GM03348 (cell line): Measurements from ENCODE around the gene SNRNP35.
A peak's percentile ranks its signal among the peaks of the same experiment; 100 is the strongest.
"Not testable (repeated sequence)": the region's sequence is repeated elsewhere in the genome, so short reads cannot be mapped to it uniquely, and the experiment has no call there.

ENCODE experiments used
- DNase-seq: peaks from one replicate; pipeline ENCODE4 v3.0.0; 2012; ENCODE audit warnings: low spot score

Gene SNRNP35, protein sequence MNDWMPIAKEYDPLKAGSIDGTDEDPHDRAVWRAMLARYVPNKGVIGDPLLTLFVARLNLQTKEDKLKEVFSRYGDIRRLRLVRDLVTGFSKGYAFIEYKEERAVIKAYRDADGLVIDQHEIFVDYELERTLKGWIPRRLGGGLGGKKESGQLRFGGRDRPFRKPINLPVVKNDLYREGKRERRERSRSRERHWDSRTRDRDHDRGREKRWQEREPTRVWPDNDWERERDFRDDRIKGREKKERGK

DNA sequence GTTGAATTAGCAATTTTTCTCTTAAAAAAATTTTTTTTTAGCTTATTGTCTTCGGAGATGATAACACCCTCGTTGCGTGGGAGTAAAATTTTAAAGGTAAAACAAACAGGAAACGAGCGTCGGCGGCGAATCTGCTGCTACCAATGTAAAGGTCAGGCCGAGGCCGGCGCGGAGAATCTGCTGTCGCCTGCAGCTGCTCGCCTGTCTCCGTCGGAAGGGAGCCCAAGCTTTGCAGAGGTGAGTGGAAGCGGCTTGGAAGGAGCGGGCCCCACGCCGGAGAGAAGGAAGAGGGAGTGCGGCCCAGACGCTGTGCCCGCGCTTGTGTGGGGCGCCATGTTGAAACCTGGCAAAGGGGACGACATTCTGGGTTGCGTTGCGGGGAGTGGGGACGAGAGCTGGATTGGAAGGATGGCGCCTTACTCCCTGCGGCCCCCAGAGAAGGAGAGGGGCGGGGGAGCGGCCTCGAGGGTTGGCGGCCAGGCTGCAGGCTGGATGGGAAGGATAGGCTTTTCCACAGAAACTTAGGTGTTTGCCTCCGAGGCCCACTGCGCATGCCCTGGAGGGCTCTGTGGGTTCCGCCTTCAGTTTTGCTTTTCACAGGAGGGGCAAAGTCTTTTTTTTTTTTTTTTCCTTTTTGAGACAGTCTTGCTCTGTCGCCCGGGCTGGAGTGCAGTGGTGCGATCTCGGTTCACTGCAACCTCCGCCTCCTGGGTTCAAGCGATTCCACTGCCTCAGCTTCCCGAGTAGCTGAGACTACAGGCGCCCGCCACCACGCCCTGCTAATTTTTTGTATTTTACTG lies at the start of gene SNRNP35:
Gene SNRNP35 (plus strand): TSS at position 160 of the 800 bp plus-strand sequence. CDS start 7,402 bp downstream, outside the sequence.
- DNase-seq: peak; percentile 79

GRCh38 chr12:123408619-123409018 lies 49.3 kb upstream of the SNRNP35 start:
- not testable (repeated sequence) for DNase-seq

DNA sequence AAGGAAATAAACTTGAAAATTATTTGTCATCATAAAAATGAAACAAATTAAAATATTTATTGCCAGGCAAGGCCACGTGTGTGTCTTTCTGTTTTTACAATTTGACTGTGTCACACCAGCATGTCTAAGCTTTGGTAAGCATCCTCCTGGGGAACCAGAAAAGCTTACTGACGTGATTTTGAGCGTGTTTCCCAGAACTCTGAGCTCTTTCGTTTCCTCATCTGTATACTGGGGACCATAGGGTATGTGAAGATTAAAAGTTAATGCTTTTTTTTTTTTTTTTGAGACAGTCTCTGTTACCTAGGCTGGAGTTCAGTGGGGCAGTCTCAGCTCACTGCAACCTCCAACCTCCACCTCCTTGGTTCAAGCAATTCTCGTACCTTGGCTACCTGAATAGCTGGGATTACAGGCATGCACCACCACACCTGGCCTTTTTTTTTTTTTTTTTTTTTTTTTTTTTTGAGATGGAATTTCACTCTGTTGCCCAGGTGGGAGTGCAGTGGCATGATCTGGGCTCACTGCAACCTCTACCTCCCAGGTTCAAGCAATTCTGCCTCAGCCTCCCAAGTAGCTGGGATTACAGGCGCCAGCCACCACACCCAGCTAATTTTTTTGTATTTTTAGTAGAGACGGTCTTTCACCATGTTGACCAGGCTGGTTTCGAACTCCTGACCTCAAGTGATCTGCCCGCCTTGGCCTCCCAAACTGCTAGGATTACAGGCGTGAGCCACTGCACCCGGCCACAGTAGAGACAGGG lies 48.5 kb upstream of the SNRNP35 start:
- DNase-seq: not testable (repeated sequence)

DNA sequence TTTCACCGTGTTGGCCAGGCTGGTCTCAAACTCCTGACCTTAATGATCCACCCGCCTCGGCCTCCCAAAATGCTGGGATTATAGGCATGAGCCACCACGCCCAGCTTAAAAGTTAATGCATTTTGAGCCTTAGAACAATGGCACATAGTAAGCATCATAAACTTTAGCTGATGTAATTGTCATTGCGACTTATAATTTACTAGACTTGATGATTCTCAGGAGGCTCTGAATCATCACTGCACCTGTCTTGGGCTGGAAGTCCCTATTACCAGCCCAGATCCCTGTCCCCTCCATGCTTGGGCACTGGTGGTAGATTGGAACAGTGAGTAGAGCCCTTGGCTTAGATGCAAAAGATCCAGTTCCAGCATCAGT lies 47.9 kb upstream of the SNRNP35 start:
- DNase-seq: no peak

DNA sequence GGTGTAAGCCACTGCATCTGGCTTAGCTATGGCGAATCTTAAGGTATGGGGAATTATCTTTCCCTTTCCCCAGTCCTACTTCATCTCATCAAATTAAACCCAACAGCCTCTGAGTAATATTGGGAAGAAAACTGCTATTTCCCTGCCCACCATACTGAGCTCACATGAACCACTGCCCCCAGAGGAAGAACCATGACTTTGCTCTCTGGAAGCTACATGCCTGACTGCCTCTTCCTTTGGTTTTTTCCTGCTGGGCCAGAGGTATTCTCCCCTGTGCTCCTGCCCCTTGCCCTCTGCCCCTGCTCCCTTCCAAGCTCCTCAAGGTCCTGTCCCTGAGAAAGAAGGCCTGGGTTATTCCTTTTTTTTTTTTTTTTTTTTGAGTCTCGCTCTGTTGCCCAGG lies 36.6 kb upstream of the SNRNP35 start:
- DNase-seq: no peak

- DNase-seq: no peak
Observed at GRCh38 chr12:123427036-123427769, 30.7 kb upstream of the SNRNP35 start.

GRCh38 chr12:123428591-123428990 lies 29.3 kb upstream of the SNRNP35 start:
- no peak for DNase-seq

- not testable (repeated sequence) for DNase-seq
Observed at GRCh38 chr12:123429101-123429500, 28.8 kb upstream of the SNRNP35 start.

- not testable (repeated sequence) for DNase-seq
Observed at GRCh38 chr12:123431951-123432817, 25.8 kb upstream of the SNRNP35 start.

DNA sequence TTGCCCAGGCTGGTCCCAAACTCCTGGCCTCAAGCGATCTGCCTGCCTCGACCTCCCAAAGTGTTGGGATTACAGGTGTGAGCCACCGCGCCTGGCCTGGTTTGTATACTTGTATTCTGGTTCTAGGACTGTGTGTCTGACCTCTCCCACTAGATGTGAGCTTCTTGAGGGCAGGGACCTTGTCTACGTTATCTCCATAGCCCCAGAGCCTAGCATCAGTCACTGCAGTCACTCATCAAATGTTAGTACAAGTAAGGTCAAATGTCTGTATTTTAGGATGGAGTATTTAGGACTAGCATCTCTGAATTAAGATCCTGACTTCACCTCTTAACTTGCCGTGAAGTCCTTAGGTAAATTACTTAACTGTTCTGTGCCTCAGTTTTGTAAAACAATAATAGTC lies 24.3 kb upstream of the SNRNP35 start:
- no peak for DNase-seq

DNA sequence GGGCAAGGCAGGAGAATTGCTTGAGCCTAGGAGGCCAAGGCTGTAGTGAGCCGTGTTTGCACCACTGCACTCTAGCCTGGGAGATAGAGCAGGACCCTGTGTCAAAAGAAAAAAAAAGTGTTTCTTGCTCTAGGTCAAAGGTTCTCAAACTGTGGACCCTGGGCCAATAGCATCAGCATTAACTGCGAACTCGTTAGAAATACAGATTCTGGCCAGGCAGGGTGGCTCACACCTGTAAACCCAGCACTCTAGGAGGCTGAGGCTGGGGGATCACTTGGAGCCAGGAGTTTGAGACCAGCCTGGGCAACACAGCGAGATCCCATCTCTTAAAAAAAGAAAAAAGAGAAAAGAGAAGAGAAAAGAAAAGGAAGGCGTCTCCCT lies 22.3 kb upstream of the SNRNP35 start:
- no peak for DNase-seq

DNA sequence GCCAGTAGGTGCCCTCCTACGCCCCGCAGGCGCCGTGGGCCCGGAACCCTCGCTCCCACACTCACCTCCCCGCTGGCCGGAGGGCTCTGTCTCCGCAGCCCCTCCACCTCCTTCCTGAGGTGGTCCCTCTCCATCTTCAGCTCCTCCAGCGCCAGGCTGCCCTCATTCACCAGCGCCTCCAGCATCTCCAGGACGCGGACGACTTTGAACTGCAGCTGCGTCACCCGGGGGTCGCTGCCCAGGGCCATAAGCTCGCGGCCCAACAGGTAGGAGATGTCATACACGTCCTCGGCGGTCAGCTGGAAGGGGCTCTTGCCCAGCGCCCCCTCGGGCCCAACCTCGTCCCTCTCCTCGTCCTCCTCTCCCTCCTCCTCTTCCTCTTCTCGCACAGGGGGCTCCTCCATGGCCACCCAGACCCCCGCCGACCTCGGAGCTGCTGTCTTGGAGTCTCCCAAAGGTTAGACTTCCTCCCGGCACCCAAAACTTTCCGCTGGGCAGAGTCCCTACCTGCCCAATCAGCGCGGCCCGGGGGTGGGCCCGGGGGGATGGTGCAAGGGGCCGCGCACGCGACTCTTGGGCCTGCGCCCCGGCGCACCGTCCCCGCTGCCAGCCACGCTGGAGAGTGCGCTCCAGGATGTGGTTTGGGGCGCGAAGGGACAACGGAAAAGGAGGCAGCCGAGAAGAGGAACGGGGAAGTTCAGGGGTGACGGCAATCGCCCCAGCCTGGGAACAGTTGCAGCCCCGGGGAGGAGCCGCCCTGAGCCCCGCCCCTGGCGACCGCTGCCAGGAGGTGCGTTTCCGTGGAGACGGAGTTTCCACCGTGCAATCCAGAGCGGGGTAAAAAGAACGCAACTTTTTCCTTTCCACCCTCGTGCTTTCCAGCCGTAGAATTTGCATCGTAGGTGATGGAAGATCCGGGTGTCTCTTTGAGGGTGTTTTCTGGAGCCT lies 21.6 kb upstream of the SNRNP35 start, which contains the start of gene RILPL2:
Gene RILPL2 (minus strand): TSS at position 668 of the 948 bp plus-strand sequence. CDS start 264 bp downstream, at position 404.
- DNase-seq: peak; percentile 94

GRCh38 chr12:123441523-123442164 lies 16.3 kb upstream of the SNRNP35 start:
- DNase-seq: no peak

GRCh38 chr12:123442774-123443173 lies 15.2 kb upstream of the SNRNP35 start:
- DNase-seq: no peak

GRCh38 chr12:123444092-123445026 lies 13.6 kb upstream of the SNRNP35 start:
- no peak for DNase-seq

DNA sequence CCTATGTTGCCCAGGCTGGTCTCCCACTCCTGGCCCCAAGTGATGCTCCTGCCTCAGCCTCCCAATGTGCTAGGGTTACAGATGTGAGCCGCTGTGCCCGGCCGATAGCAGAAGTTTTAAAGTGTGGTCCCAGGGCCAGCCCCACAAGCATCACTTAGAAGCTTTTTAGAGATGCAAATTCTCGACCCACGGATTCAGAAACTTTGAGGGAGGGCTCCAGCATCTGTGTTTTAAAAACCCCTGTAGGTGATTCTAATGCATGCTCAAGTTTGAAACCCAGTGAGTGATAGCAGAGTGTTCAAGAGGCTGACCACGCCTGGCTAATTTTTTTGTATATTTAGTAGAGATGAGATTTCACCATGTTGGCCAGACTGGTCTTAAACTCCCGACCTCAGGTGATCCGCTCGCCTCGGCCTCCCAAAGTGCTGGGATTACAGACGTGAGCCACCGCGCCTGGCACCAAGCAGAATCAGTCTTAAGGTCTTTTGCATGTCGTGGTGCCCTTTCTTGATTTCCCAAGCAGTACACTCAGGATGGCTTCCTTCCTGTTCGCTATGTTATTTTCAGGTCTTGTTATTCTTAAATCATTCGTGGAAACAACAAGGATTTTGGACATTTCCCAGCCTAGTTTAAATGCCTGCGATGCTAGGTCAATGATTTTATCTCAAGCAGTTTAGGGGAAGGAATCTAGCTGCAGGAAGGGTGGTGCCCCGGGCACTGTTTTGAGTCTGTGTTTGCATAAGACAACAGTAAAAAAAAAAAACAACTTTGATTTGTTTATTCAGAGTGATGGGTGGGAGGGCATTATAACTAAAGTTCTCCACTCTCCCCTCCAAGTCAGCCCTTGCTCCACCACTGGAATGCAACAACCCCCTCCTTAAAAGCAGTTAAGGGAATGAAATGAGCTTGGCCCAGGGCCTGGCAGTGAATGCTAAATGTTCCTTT lies 12.3 kb upstream of the SNRNP35 start:
- DNase-seq: peak; percentile 42

GRCh38 chr12:123446333-123446713 lies 11.6 kb upstream of the SNRNP35 start:
- DNase-seq: no peak
